Stimulated activated CD4-positive, alpha-beta T cell treated with anti-CD3 and anti-CD28 coated beads, Interleukin-2, amount 100 ng/mL, for 24 hours (primary cell): Measurements from ENCODE around the gene THRB.
"Not testable (repeated sequence)": the region's sequence is repeated elsewhere in the genome, so short reads cannot be mapped to it uniquely, and the experiment has no call there.

Experiments
- DNase-seq, 2 donors: peaks; one replicate each; pipeline ENCODE4 v3.0.0-alpha.2; 2020

The THRB gene

DNA sequence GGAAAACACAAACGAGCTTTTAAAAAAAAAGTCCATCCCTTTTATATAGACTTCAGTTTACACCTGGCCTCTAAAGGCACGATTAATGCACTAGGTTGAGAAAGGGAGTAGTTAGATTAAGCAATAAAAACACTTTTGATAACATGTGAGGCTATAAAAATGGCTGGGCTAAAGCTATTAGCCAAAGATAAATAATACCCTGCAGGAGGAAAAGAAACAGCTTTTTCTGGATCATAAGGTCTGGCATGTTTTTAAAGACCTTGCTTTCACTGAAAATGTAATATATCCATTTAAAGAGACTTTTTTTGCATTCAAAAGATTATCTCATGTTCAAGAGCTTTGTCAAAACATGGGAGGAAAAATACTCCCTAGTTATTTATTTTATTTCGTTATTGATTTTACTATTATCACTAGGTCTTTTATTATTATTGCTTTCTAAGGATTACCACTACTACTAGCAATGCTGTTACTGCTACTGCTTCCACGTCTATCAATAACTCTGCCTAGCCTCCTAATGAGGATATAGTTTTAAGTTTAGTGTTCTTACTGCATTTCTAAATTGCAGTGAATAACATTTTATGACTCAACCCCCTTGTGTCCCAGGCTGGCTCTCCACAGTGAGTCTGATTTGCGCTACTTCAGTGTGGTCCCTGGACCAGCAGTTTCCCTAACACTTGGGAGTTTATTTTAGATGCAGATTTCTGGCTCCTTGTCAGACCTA is 93.4 kb downstream of the THRB start:
- DNase-seq: no peak

DNA sequence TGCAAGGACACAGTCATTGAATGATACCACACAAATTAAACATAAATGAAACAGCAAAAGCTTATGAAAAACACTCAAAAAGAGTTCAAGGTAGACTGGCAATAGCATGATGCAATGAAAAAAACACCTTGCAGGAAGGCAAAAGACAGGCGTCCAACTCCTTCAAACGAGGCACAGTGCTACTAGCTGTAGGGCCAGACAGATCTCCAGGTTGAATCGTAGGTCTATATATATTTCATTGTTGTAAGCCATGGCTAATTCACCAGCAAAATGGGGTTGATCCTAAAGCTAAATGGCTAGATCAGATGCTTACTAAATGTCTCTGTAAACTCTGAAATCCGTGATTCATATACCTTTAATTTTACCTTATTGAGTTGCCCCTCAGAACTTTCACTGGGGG is 94.2 kb downstream of the THRB start:
- no peak for DNase-seq

- DNase-seq: no peak
Measured at GRCh38 chr3:24400015-24400414, 94.6 kb downstream of the THRB start.

DNA sequence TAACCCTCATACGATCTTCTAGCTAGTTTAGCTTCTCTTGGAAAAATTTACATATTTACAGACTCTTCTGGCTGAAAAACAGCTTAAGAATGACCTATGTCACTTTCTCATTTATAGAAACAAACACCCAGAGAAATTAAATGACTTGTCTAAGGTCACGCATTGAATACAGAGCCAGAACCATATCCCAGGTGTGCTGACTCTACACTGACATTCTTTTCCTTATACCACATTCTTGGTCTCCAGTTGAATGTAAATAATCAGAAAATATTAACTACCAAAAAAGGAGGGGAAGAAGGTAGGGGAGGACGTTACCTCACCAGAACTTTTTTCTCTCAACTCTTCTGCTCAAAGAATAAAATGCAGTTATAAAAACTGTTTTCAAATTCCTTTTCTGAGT is 95.0 kb downstream of the THRB start:
- DNase-seq: no peak

GRCh38 chr3:24398712-24399111 is 95.9 kb downstream of the THRB start:
- DNase-seq: not testable (repeated sequence)

GRCh38 chr3:24396338-24396737 is 98.3 kb downstream of the THRB start:
- no peak for DNase-seq

GRCh38 chr3:24394754-24395153 is 99.9 kb downstream of the THRB start:
- no peak for DNase-seq

DNA sequence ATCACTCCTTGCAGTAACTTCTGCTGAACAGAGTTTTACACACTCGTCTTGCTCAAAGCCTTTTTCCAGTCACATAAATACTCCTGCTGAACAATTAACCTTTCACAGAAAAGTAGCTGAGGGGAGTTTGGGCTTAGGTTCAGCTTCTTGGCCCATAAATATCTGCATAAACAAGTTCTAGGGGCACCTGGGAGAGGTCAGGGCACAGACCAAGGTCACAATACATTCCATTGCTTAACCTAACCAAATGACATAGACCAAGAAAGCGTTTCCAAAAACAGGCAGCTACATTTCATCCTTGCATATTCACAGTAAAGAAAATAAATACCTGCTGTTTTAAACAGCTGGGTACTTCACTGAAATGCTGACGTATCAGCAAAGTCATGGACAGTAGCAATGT is 101.3 kb downstream of the THRB start:
- no peak for DNase-seq

GRCh38 chr3:24390169-24391130 is 104.2 kb downstream of the THRB start:
- DNase-seq: no peak

- no peak for DNase-seq
Measured at GRCh38 chr3:24389108-24390090, 105.3 kb downstream of the THRB start.

DNA sequence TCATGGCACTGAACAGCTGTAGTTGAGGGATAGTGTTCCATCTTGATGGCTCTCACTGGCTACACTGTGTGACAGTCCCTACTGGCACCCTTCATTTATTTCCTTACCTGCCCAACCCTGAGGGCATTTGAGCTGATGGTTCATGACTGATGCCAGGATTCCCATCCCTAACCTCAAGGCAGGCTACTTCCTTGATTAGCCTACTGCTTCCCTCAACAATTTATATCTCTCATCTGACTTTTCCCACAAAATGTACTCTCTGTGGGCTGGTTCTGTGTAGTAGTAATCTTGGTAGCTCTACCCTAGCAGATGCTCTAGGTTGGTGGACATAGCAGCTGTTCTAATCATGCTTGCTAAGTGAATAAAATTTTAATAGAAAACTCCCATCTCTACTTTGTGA is 106.0 kb downstream of the THRB start:
- no peak for DNase-seq

- DNase-seq: no peak
Measured at GRCh38 chr3:24388159-24388558, 106.5 kb downstream of the THRB start.

DNA sequence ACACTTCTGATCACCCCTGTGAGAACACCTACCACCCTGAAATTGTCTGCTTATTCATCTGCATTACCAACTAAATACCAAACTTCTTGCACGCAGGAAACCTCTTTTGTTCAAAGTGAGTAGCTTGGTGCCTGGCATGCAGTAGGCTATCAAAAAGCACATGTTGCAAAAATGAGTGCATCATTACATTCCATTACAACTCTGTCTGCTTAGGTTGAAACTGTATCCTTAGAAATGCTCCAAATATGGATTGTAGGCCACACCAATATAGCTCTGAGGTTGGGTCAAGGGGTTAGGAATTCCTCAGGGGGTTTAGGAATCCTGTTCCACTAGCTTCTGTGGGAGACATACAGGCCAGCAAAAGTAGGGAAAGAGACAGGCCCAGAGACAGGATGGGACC is 107.2 kb downstream of the THRB start:
- no peak for DNase-seq

- no peak for DNase-seq
Measured at GRCh38 chr3:24387000-24387399, 107.7 kb downstream of the THRB start.

DNA sequence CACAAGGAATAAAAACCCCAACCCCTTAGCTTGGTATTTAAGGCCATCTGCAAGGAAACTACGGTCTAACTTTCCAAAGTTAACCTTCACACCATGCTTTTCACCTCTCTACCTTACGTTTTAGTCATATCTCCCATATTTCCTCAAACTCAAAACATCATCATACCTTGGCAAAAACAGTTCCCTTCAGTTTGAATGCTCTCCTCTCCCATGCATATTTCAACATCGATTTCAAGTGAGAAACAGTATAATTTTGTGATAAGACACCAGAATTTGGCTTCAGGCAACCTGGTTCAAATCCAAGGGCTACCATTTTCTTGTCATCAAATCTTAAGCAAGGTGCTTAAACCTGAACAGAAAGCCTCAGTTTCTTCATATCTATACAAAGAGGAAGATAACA is 108.2 kb downstream of the THRB start:
- DNase-seq: no peak

DNA sequence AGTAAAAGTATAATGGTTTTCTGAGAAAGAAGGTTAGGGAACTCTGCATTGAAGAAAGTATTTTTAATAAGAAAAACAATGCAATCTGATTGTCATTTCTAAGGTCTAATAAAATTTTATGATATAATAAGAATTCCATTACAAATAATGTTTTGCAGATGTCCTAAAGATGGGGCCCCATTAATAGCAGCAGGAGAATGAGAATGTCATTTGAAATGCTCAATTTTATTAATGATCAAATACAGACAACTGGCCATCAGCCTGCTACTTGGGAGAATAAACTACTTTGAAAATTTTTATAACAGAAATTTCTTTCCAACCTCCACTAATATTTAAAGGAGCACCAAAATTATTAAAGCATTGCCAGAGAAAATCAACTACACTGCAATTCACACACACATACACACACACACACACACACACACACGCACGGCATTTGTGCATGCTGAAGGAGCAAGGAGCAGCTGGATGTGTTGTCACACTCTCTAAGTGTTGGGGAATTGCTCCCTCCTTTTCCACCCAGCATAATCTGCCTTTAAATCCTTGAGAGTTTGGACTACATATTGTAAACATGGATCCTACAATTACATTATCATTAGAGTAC is 109.5 kb downstream of the THRB start:
- DNase-seq: no peak

- DNase-seq: no peak
Measured at GRCh38 chr3:24382647-24383046, 112.0 kb downstream of the THRB start.

- DNase-seq: no peak
Measured at GRCh38 chr3:24379936-24380335, 114.7 kb downstream of the THRB start.

DNA sequence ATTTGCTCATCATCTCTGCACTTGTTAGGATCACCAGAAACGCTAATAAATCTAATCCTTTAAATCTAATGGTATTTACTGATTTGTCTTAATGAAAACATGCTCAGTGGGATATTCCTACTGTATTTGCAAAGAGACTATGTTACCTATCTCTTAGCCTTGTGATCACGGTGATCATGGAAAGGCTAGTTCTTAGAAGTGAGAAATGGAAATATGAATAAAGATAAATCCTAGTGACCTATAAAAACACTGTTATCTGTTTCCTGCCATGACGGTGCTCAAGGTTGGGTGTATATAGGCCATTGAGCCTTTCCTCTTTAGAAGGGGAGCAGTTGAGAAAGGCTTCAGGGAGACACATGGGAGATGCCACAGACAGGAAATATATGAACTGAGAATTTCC is 116.3 kb downstream of the THRB start:
- no peak for DNase-seq

DNA sequence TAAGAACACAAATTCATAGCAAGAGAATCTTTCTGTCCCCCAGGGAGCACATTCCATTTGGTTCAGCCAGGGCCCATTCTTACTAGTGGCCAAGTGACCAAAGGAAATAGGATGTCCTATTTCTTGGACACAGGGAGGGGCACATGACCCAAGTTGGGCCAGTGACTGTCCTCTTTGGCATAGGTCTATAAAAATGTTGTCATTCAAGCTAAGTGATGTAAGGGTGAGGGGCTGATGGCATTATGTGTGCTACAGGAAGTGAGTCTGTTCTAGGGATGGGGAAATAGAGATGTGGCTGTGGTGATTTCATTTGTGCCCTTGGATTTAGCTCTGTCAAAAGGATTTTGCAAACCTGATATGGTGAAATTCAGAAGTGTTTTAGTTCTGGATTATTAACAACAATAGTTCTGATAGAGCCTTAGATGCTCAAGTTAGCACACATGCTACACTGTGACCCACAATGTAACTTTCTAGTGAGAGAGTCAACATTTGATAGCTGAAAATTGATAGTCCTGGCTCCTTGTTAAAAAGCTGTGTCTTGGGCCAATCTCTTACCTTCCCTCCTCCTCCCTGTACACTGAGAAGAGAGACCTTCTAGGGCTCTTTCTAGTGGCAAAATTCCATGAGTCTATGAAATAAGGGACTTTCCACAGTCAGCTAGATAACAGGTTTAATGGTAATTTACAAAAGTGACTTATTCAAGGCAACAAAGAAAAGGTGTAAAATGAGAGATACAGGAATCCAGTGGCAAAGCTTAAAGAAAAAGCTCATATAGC is 117.2 kb downstream of the THRB start:
- no peak for DNase-seq

DNA sequence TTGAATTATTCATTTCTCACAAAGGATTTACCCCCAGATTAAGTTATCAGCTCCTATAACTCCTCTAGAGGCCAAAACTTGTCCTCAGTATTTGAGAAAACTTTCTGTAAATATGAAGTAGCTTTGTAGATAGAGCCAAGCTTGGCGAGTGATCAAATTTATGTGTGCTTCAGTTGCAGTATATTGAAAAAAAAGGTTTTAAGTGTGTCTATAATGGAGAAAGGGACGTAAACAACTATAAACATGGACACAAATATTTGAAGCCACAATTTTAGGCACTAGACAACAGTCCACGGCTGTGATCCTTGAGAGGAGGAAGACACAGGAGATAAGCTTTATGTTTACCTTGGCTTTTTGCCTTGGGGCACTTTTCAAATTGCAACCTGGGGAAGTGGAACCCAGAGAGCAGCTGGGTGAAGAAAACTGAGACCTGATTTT is 118.7 kb downstream of the THRB start:
- DNase-seq: no peak

GRCh38 chr3:24374801-24375200 is 119.8 kb downstream of the THRB start:
- DNase-seq: no peak
